ENCODE data around the gene GUCY2C.

- no peak for TF ChIP-seq EZH2 (IDR thresholded peaks at IDR 0.05; ENCODE audit: insufficient read depth, poor library complexity, severe bottlenecking)
- TF ChIP-seq EZH2phosphoT487 (IDR thresholded peaks at IDR 0.05; ENCODE audit: insufficient read depth, low read depth) = no peak
These were observed 43.9 kb downstream of the GUCY2C start for GRCh38 chr12:14652483-14652882.

Data from GM23248 (cell line).